CD4-positive, alpha-beta T cell treated with Interleukin-12 subunit alpha and Interleukin-12 subunit beta, for 1 hour (primary cell): ENCODE data around the gene DRAM2.
"Not testable (repeated sequence)": the region's sequence is repeated elsewhere in the genome, so short reads cannot be mapped to it uniquely, and the experiment has no call there.

Experiments
- DNase-seq: peaks from one replicate; pipeline ENCODE4 v3.0.0-alpha.2; 2020

DRAM2 gene

DNA sequence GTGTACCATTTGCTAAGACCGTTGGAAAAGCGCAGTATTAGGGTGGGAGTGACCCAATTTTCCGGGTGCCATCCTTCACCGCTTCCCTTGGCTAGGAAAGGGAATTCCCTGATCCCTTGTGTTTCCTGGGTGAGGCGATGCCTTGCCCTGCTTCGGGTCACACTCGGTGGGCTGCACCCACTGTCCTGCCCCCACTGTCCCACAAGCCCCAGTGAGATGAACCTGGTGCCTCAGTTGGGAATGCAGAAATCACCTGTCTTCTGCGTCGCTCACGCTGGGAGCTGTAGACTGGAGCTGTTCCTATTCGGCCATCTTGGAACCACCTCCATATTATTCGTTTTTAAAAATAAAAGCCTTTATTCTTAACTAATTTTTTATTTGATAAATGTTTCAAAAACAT, 60.6 kb downstream of the DRAM2 start:
- DNase-seq, result not testable (repeated sequence)

GRCh38 chr1:111077312-111077711, 62.6 kb downstream of the DRAM2 start:
- not testable (repeated sequence) for DNase-seq
